Immature natural killer cell (primary cell): Measurements from ENCODE around the gene MET. TPM values are rescaled to one million over a fixed set of nuclear protein-coding genes. Genes with fewer than 3 reads are reported as not detected.
"Not testable (repeated sequence)": the region's sequence is repeated elsewhere in the genome, so short reads cannot be mapped to it uniquely, and the experiment has no call there.

Source experiments
- DNase-seq, 3 donors: peaks; one replicate each; pipeline ENCODE4 v3.0.0; 2022; ENCODE audit warnings: mixed read lengths in 1 of 3
- H3K27ac Mint-ChIP-seq, 6 donors: one replicate each; pipeline ENCODE4 v1.8.0; 2020; ENCODE audit warnings: mixed read lengths in 6 of 6, mild to moderate bottlenecking in 5 of 6, inconsistent platforms in 4 of 6, moderate library complexity in 3 of 6
- H3K27me3 Mint-ChIP-seq, 3 donors: one replicate each; pipeline ENCODE4 v1.8.0; 2020 to 2021; ENCODE audit warnings: low read depth in 3 of 3, mild to moderate bottlenecking in 3 of 3, mixed read lengths in 3 of 3, moderate library complexity in 3 of 3, inconsistent platforms in 1 of 3
- H3K36me3 Mint-ChIP-seq, 3 donors: one replicate each; pipeline ENCODE4 v1.8.0; 2020; ENCODE audit warnings: mixed read lengths in 3 of 3, inconsistent platforms in 2 of 3, mild to moderate bottlenecking in 2 of 3
- H3K4me1 Mint-ChIP-seq, 2 donors: one replicate each; pipeline ENCODE4 v1.8.0; 2020; ENCODE audit warnings: inconsistent platforms in 2 of 2, mild to moderate bottlenecking in 2 of 2, mixed read lengths in 2 of 2, moderate library complexity in 1 of 2
- H3K4me3 Mint-ChIP-seq, 5 donors: one replicate each; pipeline ENCODE4 v1.8.0; 2020; ENCODE audit warnings: mild to moderate bottlenecking in 5 of 5, mixed read lengths in 5 of 5, inconsistent platforms in 3 of 5, moderate library complexity in 3 of 5
- H3K9me3 Mint-ChIP-seq, 6 donors: one replicate each; pipeline ENCODE4 v1.8.0; 2020; ENCODE audit warnings: mild to moderate bottlenecking in 6 of 6, mixed read lengths in 6 of 6, inconsistent platforms in 4 of 6, moderate library complexity in 3 of 6
- polyA plus RNA-seq, 3 donors: library from polyadenylated mRNA; unstranded; fragments of 300-500 nt; fragmentation: Illumina TruSeq; gene quantifications; one replicate each; pipeline ENCODE4 v1.2.3, GENCODE V29; 2021

MET gene
- polyA plus RNA-seq, 3 donors from 2014 or later: not detected

DNA sequence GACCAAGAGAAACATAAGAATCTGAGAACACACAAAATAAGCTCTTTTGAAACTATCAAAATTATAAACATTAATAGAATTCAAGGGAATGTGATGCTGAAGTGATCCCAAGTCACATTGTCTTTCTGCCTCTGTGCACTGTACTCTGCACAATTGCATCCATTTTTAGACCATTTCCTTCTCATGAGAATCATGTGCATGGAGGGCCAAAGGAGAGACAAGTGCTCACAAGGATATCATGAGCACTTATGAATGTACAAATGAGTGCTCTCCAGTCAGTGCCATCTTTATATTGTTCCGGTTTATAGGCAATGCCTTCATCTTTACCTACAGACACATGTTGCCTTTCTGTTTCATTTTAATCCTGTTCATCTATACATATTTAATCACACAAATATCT is 36.9 kb downstream of the MET start:
- no peak overlapping the region for H3K27ac Mint-ChIP-seq
- H3K4me1 Mint-ChIP-seq: no peaks in the 10 kb centered on the region
- peaks cover 2 to 4% (median 3%) of the 10 kb centered on the region in 3 donors for H3K27me3 Mint-ChIP-seq
- H3K36me3 Mint-ChIP-seq: no peaks in the 10 kb centered on the region
- H3K4me3 Mint-ChIP-seq: no peak overlapping the region
- no peaks in the 10 kb centered on the region for H3K9me3 Mint-ChIP-seq
- DNase-seq: no peak

DNA sequence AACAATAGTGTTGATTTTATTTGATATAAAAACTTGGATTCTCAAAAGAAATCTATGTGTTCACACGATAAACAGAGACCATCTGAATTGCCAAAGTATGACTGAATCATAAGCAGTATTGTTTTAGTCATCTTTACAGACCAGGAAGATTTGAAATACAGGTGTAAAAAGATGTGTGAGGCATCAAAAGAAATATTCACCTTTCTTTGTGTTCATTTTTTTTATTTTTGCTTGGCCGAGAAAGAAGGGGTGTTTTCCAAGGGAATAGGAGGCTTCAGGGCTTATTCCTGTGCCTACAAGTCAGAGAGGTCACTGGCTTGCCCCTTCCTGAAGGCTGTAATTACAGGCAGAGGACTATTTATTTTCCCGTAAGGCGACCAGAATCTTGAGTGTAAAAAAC is 37.3 kb downstream of the MET start:
- DNase-seq: no peak
- Mint-ChIP-seq H3K36me3 (no peaks in the 10 kb centered on the region), H3K27ac (no peak overlapping the region), H3K4me3 (no peak overlapping the region), H3K27me3 (peaks cover 0 to 3% (median 2%) of the 10 kb centered on the region in 3 donors), H3K9me3 (no peaks in the 10 kb centered on the region), H3K4me1 (no peaks in the 10 kb centered on the region)

DNA sequence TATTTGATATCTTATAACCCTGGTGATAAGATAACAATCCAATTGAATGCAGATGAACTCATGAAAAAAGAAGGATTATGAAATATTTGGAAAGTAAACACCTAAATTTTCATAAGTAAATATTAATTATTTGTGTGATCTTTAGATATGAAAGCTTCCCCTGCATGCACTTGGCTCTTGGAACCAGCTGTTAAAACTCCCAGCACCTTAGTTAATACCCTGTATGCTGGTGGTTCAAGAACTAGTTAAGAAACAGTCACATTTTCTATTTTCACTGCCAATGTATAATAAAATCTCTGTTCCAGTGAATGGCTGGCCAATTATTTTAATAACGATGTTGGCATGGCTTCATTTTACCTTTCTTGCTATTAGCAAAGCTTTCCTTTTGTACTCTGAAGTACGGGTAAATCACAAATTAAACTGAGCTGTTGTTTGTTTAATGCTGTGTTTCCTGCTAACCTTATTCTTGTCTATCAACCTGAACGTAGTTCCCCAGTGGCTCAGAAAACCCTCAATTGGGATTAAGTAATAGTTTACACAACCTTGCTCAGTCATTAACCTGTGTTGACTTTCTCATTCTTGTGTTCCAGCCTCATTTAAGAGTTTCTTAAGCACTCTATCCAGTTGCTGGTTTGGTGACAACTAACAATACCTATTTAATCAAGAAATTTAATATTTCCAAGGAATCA is 38.9 kb downstream of the MET start:
- no peak overlapping the region for H3K4me3 Mint-ChIP-seq
- no peaks in the 10 kb centered on the region for H3K4me1 Mint-ChIP-seq
- no peaks in the 10 kb centered on the region for H3K36me3 Mint-ChIP-seq

DNA sequence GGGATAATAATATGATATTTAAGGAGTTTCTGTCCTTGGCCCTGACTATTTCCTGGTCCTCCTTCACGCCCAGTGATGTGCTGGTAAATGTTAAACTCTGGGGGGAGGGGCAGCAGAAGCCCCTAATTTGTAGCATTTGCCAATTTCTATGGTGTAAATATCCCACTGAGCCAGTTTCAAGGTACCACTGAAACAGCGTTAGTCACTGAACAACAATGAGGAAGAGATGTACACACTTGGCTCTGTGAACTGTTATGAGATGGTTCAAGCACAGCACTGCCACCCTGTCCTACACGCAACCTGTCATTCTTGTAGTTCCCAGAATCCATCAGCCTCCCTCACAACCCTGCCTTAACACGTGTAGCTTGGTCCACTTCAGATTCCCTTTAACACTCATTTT is 39.8 kb downstream of the MET start:
- H3K4me3 Mint-ChIP-seq: no peak overlapping the region
- no peaks in the 10 kb centered on the region for H3K36me3 Mint-ChIP-seq
- no peaks in the 10 kb centered on the region for H3K9me3 Mint-ChIP-seq
- no peak overlapping the region for H3K27ac Mint-ChIP-seq
- no peaks in the 10 kb centered on the region for H3K4me1 Mint-ChIP-seq
- H3K27me3 Mint-ChIP-seq: peaks cover 0 to 5% (median 3%) of the 10 kb centered on the region in 3 donors
- DNase-seq: no peak

More for the DNA sequence above, 38.9 kb downstream of the MET start:
- no peaks in the 10 kb centered on the region for H3K9me3 Mint-ChIP-seq
- H3K27ac Mint-ChIP-seq: no peak overlapping the region
- no peak for DNase-seq
- H3K27me3 Mint-ChIP-seq: peaks cover 0 to 3% (median 0%) of the 10 kb centered on the region in 3 donors

DNA sequence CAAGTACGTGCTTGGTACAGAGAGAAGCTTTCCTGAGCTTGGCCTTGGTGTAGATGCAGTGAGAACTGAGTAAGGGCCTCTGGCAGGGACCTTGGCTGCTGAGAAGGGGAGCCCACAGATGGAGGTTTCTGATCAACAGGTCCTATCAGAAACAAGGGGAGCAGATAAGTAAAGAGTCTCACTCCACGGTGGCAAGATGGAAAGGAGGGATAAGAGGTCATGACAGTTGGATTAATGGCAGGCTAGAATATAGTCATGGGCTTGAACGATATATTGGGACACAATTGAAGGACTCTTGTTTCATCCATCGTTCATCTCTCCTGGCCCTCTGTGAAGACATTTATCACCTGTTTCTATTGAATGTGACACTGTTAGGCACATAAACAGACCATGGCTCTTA is 41.5 kb downstream of the MET start:
- no peaks in the 10 kb centered on the region for H3K9me3 Mint-ChIP-seq
- peaks cover 0 to 5% (median 3%) of the 10 kb centered on the region in 3 donors for H3K27me3 Mint-ChIP-seq

DNA sequence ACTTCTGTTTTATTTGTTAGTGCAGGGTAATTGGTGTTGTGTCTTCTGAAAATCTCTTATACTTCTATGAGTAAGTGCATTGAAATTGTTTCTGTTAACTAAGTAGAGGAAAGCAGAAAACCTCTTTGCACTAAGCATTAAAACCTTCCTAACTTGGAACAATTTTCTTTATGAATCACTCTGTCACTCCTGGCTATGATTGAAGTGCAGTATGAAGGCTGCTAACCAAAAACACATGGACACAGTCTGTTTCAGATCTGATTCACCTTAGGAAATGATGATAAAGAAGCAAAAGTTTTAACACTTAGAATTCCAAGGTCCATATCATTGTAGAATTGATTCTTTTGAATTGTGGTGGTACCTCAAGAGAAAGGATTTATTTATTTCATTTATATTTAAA is 41.9 kb downstream of the MET start:
- no peaks in the 10 kb centered on the region for H3K9me3 Mint-ChIP-seq
- H3K4me3 Mint-ChIP-seq: no peak overlapping the region
- no peak overlapping the region for H3K27ac Mint-ChIP-seq
- H3K27me3 Mint-ChIP-seq: peaks cover 0 to 5% (median 2%) of the 10 kb centered on the region in 3 donors
- H3K36me3 Mint-ChIP-seq: no peaks in the 10 kb centered on the region
- no peak for DNase-seq
- H3K4me1 Mint-ChIP-seq: no peaks in the 10 kb centered on the region

More for the DNA sequence above, 41.5 kb downstream of the MET start:
- H3K36me3 Mint-ChIP-seq: no peaks in the 10 kb centered on the region
- no peaks in the 10 kb centered on the region for H3K4me1 Mint-ChIP-seq
- DNase-seq: no peak
- H3K4me3 Mint-ChIP-seq: no peak overlapping the region
- no peak overlapping the region for H3K27ac Mint-ChIP-seq

DNA sequence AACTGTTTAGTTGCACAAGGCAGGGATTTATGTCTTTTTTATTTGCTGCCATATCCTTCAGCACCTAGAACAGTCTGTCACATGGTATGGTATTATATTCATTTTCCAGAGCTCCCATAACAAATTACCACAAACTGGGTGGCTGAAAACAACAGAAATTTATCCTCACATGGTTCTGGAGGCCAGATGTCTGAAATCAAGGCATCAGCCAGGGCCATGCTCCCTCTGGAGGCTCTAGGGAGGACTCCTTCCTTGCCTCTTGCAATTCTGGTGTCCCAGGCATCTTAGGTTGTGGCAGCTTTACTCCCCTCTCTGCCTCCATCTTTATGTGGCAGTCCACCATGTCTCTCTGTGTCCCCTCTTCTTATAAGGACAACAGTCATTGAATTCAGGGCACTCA is 43.1 kb downstream of the MET start:
- Mint-ChIP-seq H3K36me3 (no peaks in the 10 kb centered on the region), H3K4me3 (no peak overlapping the region), H3K9me3 (no peaks in the 10 kb centered on the region), H3K27me3 (peaks cover 0 to 5% (median 2%) of the 10 kb centered on the region in 3 donors), H3K4me1 (no peaks in the 10 kb centered on the region), H3K27ac (no peak overlapping the region)
- DNase-seq: no peak

DNA sequence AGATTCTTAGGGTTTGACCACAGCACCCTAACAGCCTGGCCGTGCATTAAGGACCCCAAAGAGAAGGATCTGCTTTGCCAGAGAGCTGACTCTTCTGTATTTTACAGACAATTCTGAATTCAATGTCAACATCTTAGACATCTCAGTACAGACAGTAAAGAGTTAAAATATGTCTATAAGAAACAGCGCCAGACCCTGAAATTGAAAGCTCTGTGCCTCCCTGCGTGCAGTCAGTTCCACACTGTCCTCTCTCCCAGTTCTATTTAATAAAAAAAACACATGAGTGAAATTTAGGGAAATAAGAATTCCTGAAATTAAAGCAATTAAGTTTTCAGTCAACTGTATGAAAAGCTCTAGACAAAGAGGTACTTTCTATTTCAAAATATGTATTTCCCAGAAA is 45.1 kb downstream of the MET start:
- peaks cover 0 to 5% (median 2%) of the 10 kb centered on the region in 3 donors for H3K27me3 Mint-ChIP-seq
- no peak overlapping the region for H3K27ac Mint-ChIP-seq
- no peaks in the 10 kb centered on the region for H3K9me3 Mint-ChIP-seq
- H3K4me3 Mint-ChIP-seq: no peak overlapping the region
- no peak for DNase-seq
- H3K4me1 Mint-ChIP-seq: no peaks in the 10 kb centered on the region
- H3K36me3 Mint-ChIP-seq: no peaks in the 10 kb centered on the region

DNA sequence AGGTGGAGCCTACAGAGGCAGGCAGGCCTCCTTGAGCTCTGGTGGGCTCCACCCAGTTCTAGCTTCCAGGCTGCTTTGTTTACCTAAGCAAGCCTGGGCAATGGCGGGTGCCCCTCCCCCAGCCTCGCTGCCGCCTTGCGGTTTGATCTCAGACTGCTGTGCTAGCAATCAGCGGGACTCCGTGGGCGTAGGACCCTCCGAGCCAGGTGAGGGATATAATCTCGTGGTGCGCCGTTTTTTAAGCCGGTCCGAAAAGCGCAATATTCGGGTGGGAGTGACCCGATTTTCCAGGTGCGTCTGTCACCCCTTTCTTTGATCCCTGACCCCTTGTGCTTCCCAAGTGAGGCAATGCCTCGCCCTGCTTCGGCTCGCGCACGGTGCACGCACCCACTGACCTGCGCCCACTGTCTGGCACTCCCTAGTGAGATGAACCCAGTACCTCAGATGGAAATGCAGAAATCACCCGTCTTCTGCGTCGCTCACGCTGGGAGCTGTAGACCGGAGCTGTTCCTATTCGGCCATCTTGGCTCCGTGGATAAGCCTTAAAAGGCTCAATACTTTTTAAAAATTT is 52.0 kb downstream of the MET start:
- not testable (repeated sequence) for H3K4me3 Mint-ChIP-seq, H3K27ac Mint-ChIP-seq, H3K36me3 Mint-ChIP-seq, DNase-seq, H3K27me3 Mint-ChIP-seq, H3K4me1 Mint-ChIP-seq, H3K9me3 Mint-ChIP-seq

DNA sequence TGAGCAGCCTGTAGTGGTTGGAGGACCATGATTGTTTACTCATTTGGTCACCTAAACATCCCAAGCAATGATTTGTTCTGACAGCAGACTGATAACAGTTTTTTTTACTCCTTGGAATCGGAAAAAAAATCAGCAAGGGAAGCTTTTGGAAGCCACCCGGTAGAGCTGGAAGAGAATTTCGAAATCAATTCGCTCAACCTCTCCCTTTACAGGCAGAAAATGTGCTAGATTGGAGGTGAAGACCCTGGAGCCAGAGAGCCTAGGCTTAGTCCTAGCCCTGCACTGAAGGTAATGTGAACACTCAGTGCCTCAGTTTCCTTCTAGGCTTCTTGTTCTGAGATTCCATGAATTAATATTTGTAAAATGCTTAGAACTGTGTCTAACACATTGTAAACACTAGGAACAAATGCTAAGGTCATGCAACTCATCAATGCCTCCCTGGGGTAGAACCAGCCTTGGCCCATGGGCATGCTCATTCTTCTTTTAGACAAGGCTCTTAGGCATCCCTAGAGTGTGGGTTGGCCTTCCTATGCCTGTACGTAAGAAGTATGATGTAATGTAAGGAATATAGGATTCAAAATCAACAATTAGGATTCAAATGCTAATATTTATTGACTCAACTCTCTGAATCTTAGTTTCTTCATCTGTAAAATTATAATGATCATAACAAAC is 52.7 kb downstream of the MET start:
- H3K4me3 Mint-ChIP-seq: no peak overlapping the region
- peaks cover 0 to 2% (median 0%) of the 10 kb centered on the region in 3 donors for H3K27me3 Mint-ChIP-seq
- H3K36me3 Mint-ChIP-seq: no peaks in the 10 kb centered on the region
- H3K27ac Mint-ChIP-seq: no peak overlapping the region
- DNase-seq: no peak
- H3K4me1 Mint-ChIP-seq: no peaks in the 10 kb centered on the region
- H3K9me3 Mint-ChIP-seq: no peaks in the 10 kb centered on the region

DNA sequence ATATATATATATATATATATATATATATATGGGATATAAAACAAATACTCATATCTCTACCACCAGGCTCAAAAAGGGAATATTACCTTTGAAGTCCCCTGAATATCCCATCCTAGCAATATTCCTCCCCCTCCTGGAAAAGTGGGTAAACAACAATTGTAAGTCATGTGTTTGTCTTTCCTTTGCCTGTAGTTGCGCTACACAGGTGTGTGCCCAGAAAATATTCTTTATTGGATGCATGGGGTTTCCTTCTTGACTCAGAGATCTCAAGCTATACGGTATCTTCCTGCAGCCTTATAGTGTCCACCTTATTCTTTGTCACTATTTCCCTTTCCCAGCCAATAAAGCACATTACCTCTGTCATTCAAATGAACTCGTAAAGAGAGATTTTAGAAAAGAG is 54.2 kb downstream of the MET start:
- H3K27ac Mint-ChIP-seq: no peak overlapping the region
- H3K4me3 Mint-ChIP-seq: no peak overlapping the region
- peaks cover 0 to 5% (median 0%) of the 10 kb centered on the region in 3 donors for H3K27me3 Mint-ChIP-seq
- H3K4me1 Mint-ChIP-seq: no peaks in the 10 kb centered on the region
- H3K9me3 Mint-ChIP-seq: peaks cover 0 to 1% (median 0%) of the 10 kb centered on the region in 6 donors
- no peak for DNase-seq
- no peaks in the 10 kb centered on the region for H3K36me3 Mint-ChIP-seq

DNA sequence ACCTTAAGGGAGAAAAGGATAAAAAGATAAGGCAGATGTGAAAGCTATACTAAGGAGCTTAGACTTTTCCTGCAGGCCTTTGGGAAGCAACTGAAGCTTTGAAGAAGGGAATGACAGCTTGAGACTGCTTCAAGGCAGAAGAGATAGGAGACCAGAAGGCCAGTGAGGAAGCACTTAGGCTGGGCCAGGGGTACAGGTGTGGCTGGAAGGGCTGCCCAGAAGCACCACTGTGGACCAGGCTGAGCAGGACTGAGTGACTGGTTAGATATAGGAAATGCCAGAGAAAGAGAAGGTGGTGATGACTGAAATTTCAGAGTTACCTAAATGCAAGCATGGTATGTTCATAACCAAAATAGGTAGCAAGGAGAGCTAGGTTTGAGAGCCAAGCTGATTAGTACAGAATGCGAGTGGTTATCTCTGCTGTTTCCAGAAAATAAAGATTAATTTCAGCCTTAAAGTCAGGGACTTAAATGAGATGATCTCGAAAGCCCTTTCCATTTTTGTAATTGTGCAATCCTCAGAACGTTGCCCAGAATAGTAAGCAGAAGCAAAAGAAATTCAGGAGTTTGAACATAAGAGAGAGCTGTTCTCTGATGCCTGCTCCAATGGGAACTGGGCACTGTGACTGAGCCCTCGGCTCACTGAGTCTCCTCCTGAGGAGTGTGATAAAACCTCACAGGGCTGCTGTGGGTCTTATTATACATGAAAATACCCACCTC is 54.9 kb downstream of the MET start:
- H3K36me3 Mint-ChIP-seq: no peaks in the 10 kb centered on the region

DNA sequence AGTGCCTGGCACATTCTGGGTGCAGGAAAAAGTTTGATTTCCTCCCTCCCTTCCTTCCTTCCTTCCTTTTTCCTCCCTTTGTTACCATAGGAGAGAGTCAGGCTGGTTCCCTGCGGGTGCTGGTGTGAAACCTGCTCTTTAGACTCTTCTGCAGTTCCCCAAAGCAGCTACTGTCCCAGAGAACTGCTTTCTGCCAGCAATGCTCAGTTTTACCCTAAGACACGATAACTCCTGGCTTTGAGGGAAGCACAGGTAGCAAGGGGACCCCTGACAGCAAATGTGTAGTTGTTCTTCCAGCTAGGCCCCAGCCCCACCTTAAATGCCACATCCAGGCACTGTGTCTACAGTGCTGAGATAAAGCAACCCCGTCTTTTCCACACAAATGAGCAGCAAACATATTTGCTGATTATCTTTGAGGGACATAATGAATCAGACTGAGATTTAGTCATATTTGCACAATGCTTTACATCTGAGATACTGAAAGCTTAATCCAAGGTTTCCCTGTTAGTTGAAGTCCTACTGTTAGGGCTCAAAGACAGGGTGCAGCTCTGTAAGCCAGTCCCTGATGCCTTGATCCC is 55.5 kb downstream of the MET start:
- Mint-ChIP-seq H3K27ac (no peak overlapping the region), H3K4me3 (no peak overlapping the region), H3K9me3 (peaks cover 0 to 1% (median 0%) of the 10 kb centered on the region in 6 donors), H3K4me1 (no peaks in the 10 kb centered on the region), H3K27me3 (peaks cover 0 to 5% (median 0%) of the 10 kb centered on the region in 3 donors), H3K36me3 (no peaks in the 10 kb centered on the region)
- DNase-seq: no peak

More for the DNA sequence above, 54.9 kb downstream of the MET start:
- Mint-ChIP-seq H3K27ac (no peak overlapping the region), H3K27me3 (peaks cover 0 to 5% (median 0%) of the 10 kb centered on the region in 3 donors), H3K4me3 (peak overlapping the region in 1 of 5 donors; percentile 17), H3K9me3 (peaks cover 0 to 1% (median 0%) of the 10 kb centered on the region in 6 donors), H3K4me1 (no peaks in the 10 kb centered on the region)
- DNase-seq: no peak
